Brain microvascular endothelial cell (primary cell): ENCODE data around the gene SP9.

Experiments used
- DNase-seq: peaks from one replicate; pipeline ENCODE4 v3.0.0-alpha.2; 2020
- H3K27ac ChIP-seq: fragments of 250-450 bp; sonication (Bioruptor Pico); 2 replicates; pipeline ENCODE4 v1.5.1; 2020; ENCODE audit warnings: mild to moderate bottlenecking, moderate library complexity
- H3K27me3 ChIP-seq: fragments of 250-450 bp; sonication (Bioruptor Pico); replicated peaks from 2 replicates; pipeline ENCODE4 v1.5.1; 2020; ENCODE audit warnings: mild to moderate bottlenecking
- H3K36me3 ChIP-seq: fragments of 250-450 bp; sonication (Bioruptor Pico); replicated peaks from 2 replicates; pipeline ENCODE4 v1.5.1; 2020; ENCODE audit warnings: mild to moderate bottlenecking
- H3K4me3 ChIP-seq: 2 replicates; pipeline ENCODE4 v1.5.1; 2011; ENCODE audit warnings: low read depth, mild to moderate bottlenecking, control low read depth, low read length, moderate library complexity
- in situ Hi-C: cut with HindIII; loops from 2 replicates; pipeline ENCODE4 v1.10.0; 2017; ENCODE audit warnings: low sequenced_read_pairs, low pct_ligation_motif_present
- TF ChIP-seq, protein P1 (sequence below): IDR thresholded peaks from 2 replicates; pipeline ENCODE4 v1.5.1; 2011; ENCODE audit warnings: low read depth, mild to moderate bottlenecking, moderate library complexity, low read length, control low read depth, inconsistent platforms; ENCODE audit errors: missing control alignments

The SP9 gene

DNA sequence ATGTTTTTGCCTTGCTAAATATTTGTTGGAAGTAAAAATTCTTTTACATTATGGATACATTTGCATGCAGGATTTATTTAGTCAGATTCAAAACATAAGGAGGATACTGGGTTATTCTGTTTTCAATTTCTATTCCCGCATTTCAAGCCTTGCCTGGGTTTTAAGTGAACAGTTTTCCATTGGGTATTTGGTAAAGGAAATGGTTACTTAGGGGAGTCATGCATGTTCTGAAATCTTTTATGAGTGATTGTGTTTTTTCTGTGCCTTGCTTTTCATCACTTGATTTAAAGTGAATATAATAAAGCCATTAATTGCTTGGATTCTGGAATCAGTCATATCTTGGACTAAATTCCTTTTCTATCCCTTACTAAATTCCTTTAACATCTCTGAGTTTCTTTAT, 12.0 kb upstream of the SP9 start:
- TF ChIP-seq, protein P1, sequence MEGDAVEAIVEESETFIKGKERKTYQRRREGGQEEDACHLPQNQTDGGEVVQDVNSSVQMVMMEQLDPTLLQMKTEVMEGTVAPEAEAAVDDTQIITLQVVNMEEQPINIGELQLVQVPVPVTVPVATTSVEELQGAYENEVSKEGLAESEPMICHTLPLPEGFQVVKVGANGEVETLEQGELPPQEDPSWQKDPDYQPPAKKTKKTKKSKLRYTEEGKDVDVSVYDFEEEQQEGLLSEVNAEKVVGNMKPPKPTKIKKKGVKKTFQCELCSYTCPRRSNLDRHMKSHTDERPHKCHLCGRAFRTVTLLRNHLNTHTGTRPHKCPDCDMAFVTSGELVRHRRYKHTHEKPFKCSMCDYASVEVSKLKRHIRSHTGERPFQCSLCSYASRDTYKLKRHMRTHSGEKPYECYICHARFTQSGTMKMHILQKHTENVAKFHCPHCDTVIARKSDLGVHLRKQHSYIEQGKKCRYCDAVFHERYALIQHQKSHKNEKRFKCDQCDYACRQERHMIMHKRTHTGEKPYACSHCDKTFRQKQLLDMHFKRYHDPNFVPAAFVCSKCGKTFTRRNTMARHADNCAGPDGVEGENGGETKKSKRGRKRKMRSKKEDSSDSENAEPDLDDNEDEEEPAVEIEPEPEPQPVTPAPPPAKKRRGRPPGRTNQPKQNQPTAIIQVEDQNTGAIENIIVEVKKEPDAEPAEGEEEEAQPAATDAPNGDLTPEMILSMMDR = no peak
- no peak overlapping the region for H3K27ac ChIP-seq
- H3K27me3 ChIP-seq = peaks cover 12% of the 10 kb centered on the region
- in situ Hi-C loops = no loop called here
- H3K4me3 ChIP-seq = no peak overlapping the region
- DNase-seq = no peak
- H3K36me3 ChIP-seq = no peaks in the 10 kb centered on the region

DNA sequence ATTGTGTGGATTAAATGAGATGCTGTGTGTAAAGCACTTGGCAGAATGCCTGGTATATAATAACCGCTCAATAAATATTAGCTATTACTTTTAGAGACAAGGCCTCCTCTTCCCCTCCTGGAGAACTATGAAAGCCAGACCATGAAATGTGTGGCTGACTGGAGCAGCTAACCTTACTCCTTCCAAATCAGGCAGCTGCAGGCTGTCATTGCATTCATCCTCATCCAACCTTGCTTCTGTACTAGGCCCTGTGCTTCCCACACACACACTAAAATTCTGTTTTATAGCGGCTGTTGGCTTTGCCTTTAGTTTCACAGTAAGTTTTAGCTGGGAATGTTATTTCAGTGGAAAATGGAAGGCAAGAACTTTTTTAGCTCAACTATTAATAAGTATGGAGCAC, 10.2 kb upstream of the SP9 start:
- TF ChIP-seq, protein P1 = no peak
- DNase-seq = no peak
- no peak overlapping the region for H3K4me3 ChIP-seq
- in situ Hi-C loops = no loop called here
- no peak overlapping the region for H3K27ac ChIP-seq
- H3K27me3 ChIP-seq = peaks cover 28% of the 10 kb centered on the region
- no peaks in the 10 kb centered on the region for H3K36me3 ChIP-seq

DNA sequence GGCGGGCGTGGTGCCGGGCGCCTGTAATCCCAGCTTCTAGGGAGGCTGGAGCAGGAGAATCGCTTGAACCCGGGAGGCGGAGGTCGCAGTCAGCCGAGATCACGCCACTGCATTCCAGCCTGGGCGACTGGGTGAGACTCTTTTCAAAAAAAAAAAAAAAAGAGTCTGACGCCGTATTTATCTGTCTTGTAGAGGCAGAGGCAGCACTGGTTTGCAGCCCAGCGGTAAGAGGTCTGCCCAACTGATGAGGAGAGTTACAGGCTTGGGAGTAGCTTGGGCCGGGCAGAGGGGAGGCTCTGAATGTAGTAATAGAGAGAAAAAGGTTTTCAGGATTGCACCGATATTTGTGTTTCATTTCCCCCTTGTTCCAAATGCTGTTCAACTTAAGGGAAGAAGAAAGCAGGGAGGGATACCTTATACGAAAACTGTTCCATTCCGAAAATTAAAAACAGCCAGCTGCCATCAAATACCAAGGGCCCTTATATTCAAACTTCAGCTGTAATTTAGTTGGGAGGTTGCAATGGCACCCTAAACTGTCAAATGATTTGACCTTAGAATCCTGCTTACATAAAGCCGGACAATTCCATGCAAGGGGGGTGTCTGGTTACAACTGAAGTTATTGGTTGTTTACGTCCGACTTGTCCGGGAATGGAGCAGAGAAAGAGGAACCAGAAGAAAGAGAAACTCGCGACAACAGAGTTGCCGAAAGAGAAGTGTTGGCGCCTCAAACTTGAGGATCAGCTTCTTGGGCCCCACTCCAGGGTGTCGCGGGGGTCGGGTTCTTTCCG, 9.2 kb upstream of the SP9 start:
- in situ Hi-C loops = no loop called here
- Histone ChIP-seq H3K27me3 (peaks cover 36% of the 10 kb centered on the region), H3K36me3 (no peaks in the 10 kb centered on the region), H3K4me3 (peak overlapping the region; percentile 52), H3K27ac (no peak overlapping the region)
- TF ChIP-seq, protein P1 = no peak
- DNase-seq = peak; percentile 36

DNA sequence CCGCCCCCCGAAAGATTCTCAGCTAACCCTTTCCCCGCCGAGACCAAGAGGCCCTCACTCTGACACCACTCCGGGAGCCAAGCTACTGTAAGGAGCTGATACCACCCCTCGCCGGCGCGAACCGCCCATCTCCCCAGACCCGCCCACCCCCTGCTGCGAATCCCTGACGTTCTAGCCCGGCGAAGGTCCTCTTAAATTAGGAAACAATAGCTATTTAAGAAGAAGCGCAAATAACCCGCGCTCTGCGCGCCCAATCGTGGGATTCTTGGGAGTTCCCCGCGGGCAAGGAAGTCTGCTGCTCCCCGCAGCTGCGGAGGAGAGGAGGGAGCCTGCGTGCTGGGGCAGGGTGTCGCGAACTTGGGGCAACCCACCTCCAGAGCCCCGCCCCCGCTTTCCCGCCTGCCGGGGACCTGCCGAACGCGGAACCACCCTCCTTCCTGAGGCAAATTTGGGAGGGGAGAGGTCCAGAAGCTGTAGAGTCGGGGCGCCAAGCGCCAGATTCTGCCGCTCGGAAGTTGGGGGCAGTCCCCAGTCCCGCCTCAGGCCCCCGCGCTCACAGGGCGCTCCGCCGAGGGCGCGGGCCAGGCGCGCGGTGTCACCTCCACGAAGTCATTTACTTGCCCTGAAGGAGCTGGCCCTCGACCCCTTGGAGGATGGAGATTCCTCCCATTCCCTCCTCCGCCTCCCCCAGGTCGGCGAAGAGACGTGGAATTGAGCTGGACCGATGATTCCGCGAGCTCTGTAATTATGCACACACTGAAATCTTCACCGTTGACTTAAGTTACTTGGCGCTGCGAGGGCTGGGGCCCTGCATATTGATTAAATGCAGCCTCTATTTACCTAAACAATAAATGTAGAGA, 8.4 kb upstream of the SP9 start:
- Histone ChIP-seq H3K27ac (no peak overlapping the region), H3K4me3 (peak overlapping the region; percentile 52), H3K36me3 (no peaks in the 10 kb centered on the region), H3K27me3 (peaks cover 44% of the 10 kb centered on the region)
- no peak for DNase-seq
- TF ChIP-seq, protein P1 = no peak
- in situ Hi-C loops = no loop called here

DNA sequence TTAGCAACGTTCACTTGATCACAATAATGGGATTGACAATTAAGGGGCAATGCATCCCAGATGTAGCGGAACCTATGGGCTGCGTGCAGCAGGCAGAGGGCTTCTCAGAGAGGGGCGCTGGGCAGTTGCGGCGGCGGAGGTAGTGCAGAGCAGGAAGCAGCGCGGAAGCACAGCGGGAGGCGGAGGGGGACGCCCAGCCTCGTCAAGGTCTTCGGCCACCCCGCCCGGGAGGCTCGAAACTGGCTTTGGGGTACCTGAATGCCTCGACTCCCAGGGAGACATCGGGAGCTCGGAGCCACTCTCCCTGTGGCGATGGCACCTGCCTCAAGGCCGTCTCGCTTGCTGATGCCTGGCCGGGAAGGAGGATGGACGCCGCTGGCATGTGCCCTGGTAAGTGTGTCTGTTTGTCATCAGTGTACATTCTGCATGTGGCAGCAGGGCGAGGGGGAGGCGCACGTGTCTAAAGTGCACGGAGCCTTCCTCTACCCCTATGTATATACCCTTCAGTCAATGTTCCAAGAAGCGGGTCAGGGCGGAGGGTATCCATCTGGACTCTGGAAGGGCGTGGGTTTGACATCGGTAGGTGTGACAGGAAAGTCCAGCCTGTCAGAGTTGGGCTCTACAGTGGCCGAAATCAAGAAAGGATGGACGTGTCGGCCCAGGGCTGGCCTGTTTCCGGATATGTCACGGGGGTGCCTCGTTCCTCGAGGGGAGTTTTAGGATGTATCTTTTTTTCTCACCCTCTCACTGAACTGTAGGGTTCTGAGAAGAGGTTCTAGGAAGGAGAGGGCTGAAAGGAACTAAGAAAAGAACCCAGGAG, 7.5 kb upstream of the SP9 start:
- H3K27me3 ChIP-seq = peaks cover 52% of the 10 kb centered on the region
- peak overlapping the region; percentile 52 for H3K4me3 ChIP-seq
- no peaks in the 10 kb centered on the region for H3K36me3 ChIP-seq
- H3K27ac ChIP-seq = no peak overlapping the region
- in situ Hi-C loops = no loop called here
- TF ChIP-seq, protein P1 = no peak
- no peak for DNase-seq
